ENCODE data around the gene SURF6. TPM values are rescaled to one million over a fixed set of nuclear protein-coding genes. Genes with fewer than 3 reads are reported as not detected.

Gene SURF6
- total RNA-seq, 4 donors from 2014 or later, result 14.5 to 28.6 (median 22.0) TPM

- H3K27ac ChIP-seq, result peak overlapping the region in 1 of 4 donors; percentile 15
- TF ChIP-seq POLR2A (IDR thresholded peaks at IDR 0.05), result no peak
- TF ChIP-seq, protein P1, sequence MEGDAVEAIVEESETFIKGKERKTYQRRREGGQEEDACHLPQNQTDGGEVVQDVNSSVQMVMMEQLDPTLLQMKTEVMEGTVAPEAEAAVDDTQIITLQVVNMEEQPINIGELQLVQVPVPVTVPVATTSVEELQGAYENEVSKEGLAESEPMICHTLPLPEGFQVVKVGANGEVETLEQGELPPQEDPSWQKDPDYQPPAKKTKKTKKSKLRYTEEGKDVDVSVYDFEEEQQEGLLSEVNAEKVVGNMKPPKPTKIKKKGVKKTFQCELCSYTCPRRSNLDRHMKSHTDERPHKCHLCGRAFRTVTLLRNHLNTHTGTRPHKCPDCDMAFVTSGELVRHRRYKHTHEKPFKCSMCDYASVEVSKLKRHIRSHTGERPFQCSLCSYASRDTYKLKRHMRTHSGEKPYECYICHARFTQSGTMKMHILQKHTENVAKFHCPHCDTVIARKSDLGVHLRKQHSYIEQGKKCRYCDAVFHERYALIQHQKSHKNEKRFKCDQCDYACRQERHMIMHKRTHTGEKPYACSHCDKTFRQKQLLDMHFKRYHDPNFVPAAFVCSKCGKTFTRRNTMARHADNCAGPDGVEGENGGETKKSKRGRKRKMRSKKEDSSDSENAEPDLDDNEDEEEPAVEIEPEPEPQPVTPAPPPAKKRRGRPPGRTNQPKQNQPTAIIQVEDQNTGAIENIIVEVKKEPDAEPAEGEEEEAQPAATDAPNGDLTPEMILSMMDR (IDR thresholded peaks at IDR 0.05), result no peak
- no peak for DNase-seq
- peaks cover 0 to 28% (median 11%) of the 10 kb centered on the region in 3 donors for H3K4me1 ChIP-seq
- no peak overlapping the region for H3K4me3 ChIP-seq
- no peaks in the 10 kb centered on the region for H3K36me3 ChIP-seq
- no peaks in the 10 kb centered on the region for H3K9me3 ChIP-seq
- intact Hi-C loops (cut with DNase I), result no loop called here
- peaks cover 0 to 16% (median 0%) of the 10 kb centered on the region in 4 donors for H3K27me3 ChIP-seq
- WGBS, 2 donors, result 42 to 54% methylated on average over 7 of the region's 7 CpGs
Observed at GRCh38 chr9:133282464-133283238, 53.3 kb downstream of the SURF6 start.

- Histone ChIP-seq H3K9me3 (no peaks in the 10 kb centered on the region), H3K36me3 (no peaks in the 10 kb centered on the region), H3K27me3 (peaks cover 0 to 38% (median 0%) of the 10 kb centered on the region in 4 donors), H3K27ac (no peak overlapping the region), H3K4me3 (no peak overlapping the region), H3K4me1 (peaks cover 7 to 37% (median 9%) of the 10 kb centered on the region in 3 donors)
- intact Hi-C loops (cut with DNase I), result no loop called here
- 68 to 79% methylated on average over 5 of the region's 5 CpGs for WGBS, 2 donors
- TF ChIP-seq POLR2A (IDR thresholded peaks at IDR 0.05), result no peak
- TF ChIP-seq, protein P1 (IDR thresholded peaks at IDR 0.05), result no peak
- no peak for DNase-seq
Observed at GRCh38 chr9:133280392-133280791, 55.6 kb downstream of the SURF6 start.

Small RNAs within 50 kb of the gene (small RNA-seq; reads per million reads assigned to genes)
- gene RF00019, result 0 reads per million in 4 donors
- gene SNORD24, result 0 reads per million in 4 donors
- 0 reads per million in 4 donors for gene SNORD36A
- 0 reads per million in 4 donors for gene SNORD36B
- 0 reads per million in 4 donors for gene SNORD36C

Other genes starting within 250 kb of the SURF6 start
- 10 to 100 TPM; 53.4 to 71.1 (median 55.3) TPM for gene RALGDS, start 214.9 kb downstream of the SURF6 start, total RNA-seq
- 1 to 10 TPM; 3.0 to 8.8 (median 3.8) TPM for gene GBGT1, start 172.3 kb downstream of the SURF6 start, total RNA-seq
- gene OBP2B, start 126.9 kb downstream of the SURF6 start, total RNA-seq, result not detected
- 10 to 100 TPM in 2 of 4 donors, 1 to 10 TPM in 2; 3.4 to 48.8 (median 8.2) TPM for gene ABO, start 61.0 kb downstream of the SURF6 start, total RNA-seq
- gene MED22, start 11.9 kb upstream of the SURF6 start, total RNA-seq, result 10 to 100 TPM; 10.8 to 22.5 (median 15.9) TPM
- gene RPL7A, start 12.0 kb upstream of the SURF6 start, total RNA-seq, result 1,000 to 10,000 TPM; 1,828 to 2,553 (median 2,363) TPM
- gene SURF1, start 20.3 kb upstream of the SURF6 start, total RNA-seq, result 10 to 100 TPM; 18.2 to 44.7 (median 32.0) TPM
- 10 to 100 TPM; 30.1 to 36.8 (median 33.6) TPM for gene SURF2, start 20.4 kb upstream of the SURF6 start, total RNA-seq
- 100 to 1,000 TPM; 104 to 140 (median 117) TPM for gene SURF4, start 39.9 kb upstream of the SURF6 start, total RNA-seq
- under 1 TPM in 1 of 4 donors, not detected in 3; 0.38 TPM for gene STKLD1, start 40.2 kb upstream of the SURF6 start, total RNA-seq
- gene REXO4, start 81.8 kb upstream of the SURF6 start, total RNA-seq, result 10 to 100 TPM; 21.5 to 26.0 (median 21.7) TPM
- gene ADAMTS13, start 86.2 kb upstream of the SURF6 start, total RNA-seq, result 1 to 10 TPM in 1 of 4 donors, under 1 TPM in 3; 0.21 to 2.5 (median 0.33) TPM
- 10 to 100 TPM in 1 of 4 donors, 1 to 10 TPM in 3; 5.9 to 13.7 (median 9.1) TPM for gene CACFD1, start 123.8 kb upstream of the SURF6 start, total RNA-seq
- gene SLC2A6, start 142.9 kb upstream of the SURF6 start, total RNA-seq, result 1 to 10 TPM in 1 of 4 donors, under 1 TPM in 3; 0.42 to 1.1 (median 0.85) TPM
- gene MYMK, start 188.8 kb upstream of the SURF6 start, total RNA-seq, result not detected
- gene ADAMTSL2, start 198.5 kb upstream of the SURF6 start, total RNA-seq, result 1 to 10 TPM; 1.1 to 2.1 (median 1.4) TPM

Data from esophagus squamous epithelium (tissue), 5 donors.